Measurements from ENCODE around the gene COPZ2. TPM values are rescaled to one million over a fixed set of nuclear protein-coding genes. Genes with fewer than 3 reads are reported as not detected.

COPZ2 gene
- total RNA-seq, 2 experiments from 2014 or later: 0.47 to 0.88 TPM

DNA sequence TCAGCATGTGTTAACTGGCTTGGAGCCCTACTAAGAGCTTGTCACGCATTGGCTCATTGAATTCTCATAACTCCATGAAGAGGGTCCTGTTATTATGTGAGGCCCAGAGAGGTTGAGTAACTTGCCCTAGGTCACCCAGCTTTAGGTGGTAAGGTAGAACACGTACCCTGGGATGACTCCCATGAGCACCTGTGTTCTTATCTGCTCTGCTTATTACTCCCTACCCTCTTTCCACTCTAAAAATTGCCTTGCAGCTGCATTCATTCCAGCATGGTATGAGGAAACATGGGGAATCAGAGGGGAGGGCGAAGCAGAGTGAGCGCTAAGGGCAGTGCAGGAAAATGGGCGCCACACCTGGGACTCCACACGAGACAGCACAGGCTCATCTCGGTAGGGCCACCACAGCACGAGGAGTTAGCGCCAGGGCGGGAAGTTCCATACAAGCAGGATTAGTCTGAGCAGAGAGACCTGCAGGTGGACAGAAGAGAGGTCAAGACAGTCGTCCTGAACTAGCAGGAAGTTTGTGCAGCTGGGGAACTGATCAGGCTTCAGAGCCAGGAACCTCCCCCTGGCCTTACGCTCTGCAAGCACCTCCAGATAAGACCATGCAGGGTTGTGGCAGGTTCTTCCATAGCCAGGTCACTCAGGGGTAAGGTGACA, 10.1 kb downstream of the COPZ2 start:
- no peak overlapping the region for H3K27ac Mint-ChIP-seq
- peaks cover 20 to 21% of the 10 kb centered on the region in 2 experiments for H3K27me3 ChIP-seq (ENCODE audit: control insufficient read depth in 1 of 2, insufficient read depth in 2 of 2, low read length in 2 of 2)
- intact Hi-C loops (cut with DNase I, micrococcal nuclease): loop anchor here (2.0 to 10.0 kb wide), 4 partner anchors 307 to 867 kb away; partner anchors contain the start of gene ATP5MC1 (in 1 of the 2)
- no peak overlapping the region for H3K4me3 ChIP-seq (ENCODE audit: low read length)
- POLR2A ChIA-PET: interaction anchor here (2.5 kb wide), 1 partner anchor 21 kb away, joined by 20 read pairs; the partner anchor contains the start of gene NFE2L1
- ATAC-seq (ENCODE audit: poor library complexity) (no peak), DNase-seq (no peak)
- H3K36me3 Mint-ChIP-seq (ENCODE audit: low read depth): no peaks in the 10 kb centered on the region
- H3K36me3 ChIP-seq (ENCODE audit: insufficient read depth, low read length): no peaks in the 10 kb centered on the region
- peaks cover 28% of the 10 kb centered on the region for H3K4me1 Mint-ChIP-seq (ENCODE audit: low read depth)
- no peak overlapping the region for H3K27ac ChIP-seq (ENCODE audit: low read depth in 1 of 2, low read length in 2 of 2)
- no peak overlapping the region for H3K4me3 Mint-ChIP-seq
- H3K4me1 ChIP-seq (ENCODE audit: insufficient read depth, low read length): peaks cover 34% of the 10 kb centered on the region
- TF ChIP-seq CTCF (IDR thresholded peaks at IDR 0.05): no peak
- H3K9me3 Mint-ChIP-seq: no peaks in the 10 kb centered on the region
- peaks cover 71% of the 10 kb centered on the region for H3K27me3 Mint-ChIP-seq
- CTCF ChIA-PET: interaction anchor here (0.8 to 4.1 kb wide), 12 partner anchors 9 to 591 kb away, joined by 3 to 37 read pairs (median 12); partner anchors contain the start of genes COPZ2 and NFE2L1
- no peaks in the 10 kb centered on the region for H3K9me3 ChIP-seq (ENCODE audit: control insufficient read depth in 1 of 2, insufficient read depth in 1 of 2, low read length in 2 of 2)

DNA sequence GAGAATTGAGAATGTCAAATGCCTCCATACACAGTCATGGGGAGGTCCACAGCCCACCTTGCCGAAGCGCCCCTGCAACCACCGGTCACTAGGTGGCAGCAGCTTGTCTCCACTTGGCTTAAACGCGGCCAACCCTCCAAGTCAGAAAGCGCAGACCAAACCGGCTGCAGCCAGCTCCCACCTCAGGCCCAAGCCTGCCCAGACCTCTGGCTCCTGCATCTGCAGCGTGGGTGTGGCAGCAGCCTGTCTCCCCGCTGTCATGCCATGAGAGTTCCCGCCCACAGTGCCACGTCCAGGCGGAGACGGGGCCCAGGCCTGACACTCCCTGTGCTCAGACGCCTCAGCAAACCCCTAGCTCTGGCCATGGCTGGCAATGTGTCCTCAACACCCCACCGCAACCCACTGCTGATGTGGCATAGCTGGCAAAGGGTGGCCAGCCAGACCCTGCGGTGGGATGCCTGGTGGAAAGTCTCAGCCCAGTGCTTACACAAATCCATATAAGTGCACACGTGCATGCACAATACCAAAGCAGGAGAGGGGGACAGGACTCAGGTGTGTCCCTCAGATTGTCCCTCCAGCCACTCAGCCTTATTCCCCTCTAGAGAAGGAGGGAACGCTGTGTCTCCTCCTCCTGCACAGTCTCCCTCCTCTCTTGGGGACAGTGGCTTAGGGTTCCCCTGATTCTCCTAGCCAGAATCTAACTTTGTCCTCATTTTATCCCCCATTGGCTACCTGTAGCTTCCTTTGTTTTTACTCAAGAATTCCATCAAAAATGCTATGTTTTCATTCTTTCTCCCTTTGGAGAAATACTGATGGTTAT, 10.9 kb downstream of the COPZ2 start:
- Histone ChIP-seq H3K4me1 (ENCODE audit: insufficient read depth, low read length) (peaks cover 34% of the 10 kb centered on the region), H3K9me3 (ENCODE audit: control insufficient read depth in 1 of 2, insufficient read depth in 1 of 2, low read length in 2 of 2) (no peaks in the 10 kb centered on the region), H3K36me3 (ENCODE audit: insufficient read depth, low read length) (no peaks in the 10 kb centered on the region), H3K27ac (ENCODE audit: low read depth in 1 of 2, low read length in 2 of 2) (no peak overlapping the region), H3K27me3 (ENCODE audit: control insufficient read depth in 1 of 2, insufficient read depth in 2 of 2, low read length in 2 of 2) (peaks cover 20 to 21% of the 10 kb centered on the region in 2 experiments), H3K4me3 (ENCODE audit: low read length) (no peak overlapping the region)
- ATAC-seq (ENCODE audit: poor library complexity) (no peak), DNase-seq (peak; percentile 44 to 84 (median 61))
- POLR2A ChIA-PET: interaction anchor here (1.0 to 2.5 kb wide), 2 partner anchors 22 to 56 kb away, joined by 3 to 20 read pairs; partner anchors contain the start of genes CDK5RAP3 and NFE2L1
- H3K27ac Mint-ChIP-seq: no peak overlapping the region
- H3K36me3 Mint-ChIP-seq (ENCODE audit: low read depth): no peaks in the 10 kb centered on the region
- H3K4me3 Mint-ChIP-seq: peak overlapping the region; percentile 58
- H3K9me3 Mint-ChIP-seq: no peaks in the 10 kb centered on the region
- CTCF ChIA-PET: interaction anchor here (0.8 to 4.1 kb wide), 17 partner anchors 8 to 592 kb away, joined by 3 to 37 read pairs (median 7); partner anchors contain the start of genes CDK5RAP3, COPZ2 and NFE2L1
- intact Hi-C loops (cut with DNase I, micrococcal nuclease): loop anchor here (1.0 to 10.0 kb wide), 5 partner anchors 48 to 868 kb away; partner anchors contain the start of gene ATP5MC1 (in 1 of the 2)
- H3K4me1 Mint-ChIP-seq (ENCODE audit: low read depth): peaks cover 28% of the 10 kb centered on the region
- peak; percentile 68 for TF ChIP-seq CTCF (IDR thresholded peaks at IDR 0.05)
- H3K27me3 Mint-ChIP-seq: peaks cover 71% of the 10 kb centered on the region

DNA sequence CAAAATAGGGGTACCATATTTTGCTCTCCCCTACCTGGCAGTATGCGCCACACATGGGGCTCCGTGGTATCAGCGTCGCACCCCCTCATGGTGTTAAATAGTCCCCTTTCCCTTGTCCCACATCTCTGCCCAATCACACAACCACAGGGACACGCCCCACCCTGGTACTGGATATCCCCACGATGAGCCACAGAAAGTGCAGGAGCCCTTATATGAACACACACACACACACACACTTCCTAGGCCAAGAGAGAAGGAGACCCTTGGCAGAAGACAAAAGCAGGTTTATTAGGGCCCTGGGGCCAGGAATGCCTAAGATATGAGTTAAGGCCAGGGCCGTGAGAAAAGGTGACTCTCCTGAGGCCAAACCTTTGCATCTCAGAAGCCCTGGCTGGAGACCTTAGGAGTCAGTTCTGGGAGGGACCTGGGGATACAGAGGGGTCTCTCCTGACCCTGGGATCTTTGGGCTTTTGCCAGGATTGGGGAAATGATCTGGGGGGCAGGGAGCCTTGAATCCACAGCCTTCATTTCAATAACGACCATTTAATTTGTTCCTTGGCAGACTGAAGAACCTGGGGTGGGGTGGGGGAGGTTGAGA, 11.6 kb downstream of the COPZ2 start:
- TF ChIP-seq CTCF (IDR thresholded peaks at IDR 0.05): no peak
- Histone ChIP-seq H3K27me3 (ENCODE audit: control insufficient read depth in 1 of 2, insufficient read depth in 2 of 2, low read length in 2 of 2) (peaks cover 17 to 20% of the 10 kb centered on the region in 2 experiments), H3K9me3 (ENCODE audit: control insufficient read depth in 1 of 2, insufficient read depth in 1 of 2, low read length in 2 of 2) (no peaks in the 10 kb centered on the region), H3K4me1 (ENCODE audit: insufficient read depth, low read length) (peaks cover 34% of the 10 kb centered on the region), H3K4me3 (ENCODE audit: low read length) (peak overlapping the region; percentile 66), H3K27ac (ENCODE audit: low read depth in 1 of 2, low read length in 2 of 2) (no peak overlapping the region), H3K36me3 (ENCODE audit: insufficient read depth, low read length) (no peaks in the 10 kb centered on the region)
- Mint-ChIP-seq H3K27me3 (peaks cover 71% of the 10 kb centered on the region), H3K27ac (no peak overlapping the region), H3K4me1 (ENCODE audit: low read depth) (peaks cover 28% of the 10 kb centered on the region), H3K36me3 (ENCODE audit: low read depth) (no peaks in the 10 kb centered on the region), H3K9me3 (no peaks in the 10 kb centered on the region), H3K4me3 (peak overlapping the region; percentile 85)
- DNase-seq: peak in 1 of 14 experiments; percentile 39
- ChIA-PET CTCF (interaction anchor here (0.8 to 4.1 kb wide), 21 partner anchors 8 to 593 kb away, joined by 3 to 37 read pairs (median 6); partner anchors contain the start of genes CDK5RAP3, COPZ2, NFE2L1 and SNX11), POLR2A (interaction anchor here (0.7 to 2.5 kb wide), 7 partner anchors 11 to 592 kb away, joined by 3 to 20 read pairs (median 3); partner anchors contain the start of genes CDK5RAP3 and NFE2L1)
- intact Hi-C loops (cut with DNase I, micrococcal nuclease): loop anchor here (1.0 to 10.0 kb wide), 8 partner anchors 22 to 869 kb away; partner anchors contain the start of genes NFE2L1 (in 2 of the 2), ATP5MC1 (in 1 of the 2) and CBX1 (in 1 of the 2)
- ATAC-seq (ENCODE audit: poor library complexity): no peak

Data from CD4-positive, alpha-beta T cell (primary cell).